ENCODE results near the gene SURF4. TPM values are rescaled to one million over a fixed set of nuclear protein-coding genes. Genes with fewer than 3 reads are reported as not detected.
"Not testable (repeated sequence)": the region's sequence is repeated elsewhere in the genome, so short reads cannot be mapped to it uniquely, and the experiment has no call there.

The SURF4 gene
- total RNA-seq, 1 donor, result 275 TPM

DNA sequence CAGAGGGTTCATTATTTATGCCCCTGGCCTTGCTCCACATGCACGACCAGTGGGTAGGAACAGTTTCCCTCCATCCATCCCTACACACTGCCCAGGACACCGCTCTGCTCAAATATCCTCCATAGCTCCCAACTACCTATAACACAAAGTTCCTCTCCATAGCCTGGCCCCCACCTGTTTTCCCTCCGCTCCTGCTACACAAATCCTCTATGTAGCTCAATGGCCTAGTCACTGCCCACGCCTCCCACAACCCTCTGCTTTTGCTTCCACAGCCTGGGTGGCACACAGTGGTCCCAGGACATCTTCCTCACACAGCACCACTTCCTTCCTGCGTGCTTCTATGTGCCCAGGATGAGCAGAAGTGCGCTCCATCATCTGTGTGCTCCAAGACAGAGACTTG is 21.5 kb upstream of the SURF4 start:
- TF ChIP-seq, protein P1, sequence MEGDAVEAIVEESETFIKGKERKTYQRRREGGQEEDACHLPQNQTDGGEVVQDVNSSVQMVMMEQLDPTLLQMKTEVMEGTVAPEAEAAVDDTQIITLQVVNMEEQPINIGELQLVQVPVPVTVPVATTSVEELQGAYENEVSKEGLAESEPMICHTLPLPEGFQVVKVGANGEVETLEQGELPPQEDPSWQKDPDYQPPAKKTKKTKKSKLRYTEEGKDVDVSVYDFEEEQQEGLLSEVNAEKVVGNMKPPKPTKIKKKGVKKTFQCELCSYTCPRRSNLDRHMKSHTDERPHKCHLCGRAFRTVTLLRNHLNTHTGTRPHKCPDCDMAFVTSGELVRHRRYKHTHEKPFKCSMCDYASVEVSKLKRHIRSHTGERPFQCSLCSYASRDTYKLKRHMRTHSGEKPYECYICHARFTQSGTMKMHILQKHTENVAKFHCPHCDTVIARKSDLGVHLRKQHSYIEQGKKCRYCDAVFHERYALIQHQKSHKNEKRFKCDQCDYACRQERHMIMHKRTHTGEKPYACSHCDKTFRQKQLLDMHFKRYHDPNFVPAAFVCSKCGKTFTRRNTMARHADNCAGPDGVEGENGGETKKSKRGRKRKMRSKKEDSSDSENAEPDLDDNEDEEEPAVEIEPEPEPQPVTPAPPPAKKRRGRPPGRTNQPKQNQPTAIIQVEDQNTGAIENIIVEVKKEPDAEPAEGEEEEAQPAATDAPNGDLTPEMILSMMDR (IDR thresholded peaks at IDR 0.05; ENCODE audit: insufficient read depth, low read length), result no peak
- no peak for DNase-seq (ENCODE audit: low read depth)
- no peak overlapping the region for H3K4me3 ChIP-seq (ENCODE audit: low read depth, low read length)

DNA sequence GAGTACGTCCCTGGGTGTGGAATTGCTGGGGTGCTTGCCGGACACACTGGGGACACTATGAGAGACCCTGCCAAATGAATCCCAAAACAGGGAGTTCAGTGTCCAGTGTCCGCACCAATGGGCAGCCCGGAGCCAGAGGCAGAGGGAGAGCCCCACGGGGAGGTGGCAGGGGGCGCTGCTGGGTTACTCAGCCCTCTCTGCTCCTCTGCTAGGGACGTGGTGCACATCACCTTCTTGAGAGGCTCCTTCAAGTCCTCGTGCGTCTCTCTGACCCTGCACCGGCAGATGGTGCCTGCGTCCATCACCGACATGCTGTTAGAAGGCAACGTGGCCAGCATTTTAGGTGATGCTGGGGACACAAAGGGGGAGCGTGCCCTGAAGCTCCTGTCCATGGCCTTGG is 21.1 kb upstream of the SURF4 start:
- H3K4me3 ChIP-seq (ENCODE audit: low read depth, low read length), result no peak overlapping the region
- no peak for DNase-seq (ENCODE audit: low read depth)
- TF ChIP-seq, protein P1 (IDR thresholded peaks at IDR 0.05; ENCODE audit: insufficient read depth, low read length), result no peak

DNA sequence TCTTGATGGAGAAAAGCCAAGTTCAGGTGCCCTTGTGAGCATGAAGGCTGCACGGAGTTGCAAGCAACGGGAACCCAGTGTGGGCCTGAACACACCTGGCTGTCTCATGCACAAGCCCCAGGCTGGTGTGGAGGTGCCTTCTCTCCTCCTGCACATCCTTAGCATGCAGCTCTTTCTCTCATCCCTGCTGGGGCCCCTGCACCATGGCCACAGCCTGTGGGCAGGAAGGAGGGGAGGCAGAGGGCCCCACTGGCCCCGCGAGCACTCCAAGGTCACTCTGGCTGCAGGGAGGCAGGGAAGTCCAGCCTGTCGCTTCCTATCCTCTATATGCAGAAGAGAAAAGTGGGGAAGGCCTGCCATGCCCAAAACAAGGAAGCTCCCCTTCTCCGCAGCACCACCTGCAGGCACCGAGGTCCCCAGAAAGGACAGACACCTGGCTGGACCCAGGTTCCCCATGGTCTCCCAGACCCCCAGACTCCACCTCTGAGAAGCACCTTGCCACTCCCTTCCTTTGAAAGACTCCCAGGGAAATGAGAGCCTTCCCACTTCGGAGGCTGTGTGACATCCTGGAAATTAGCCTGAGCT is 18.9 kb upstream of the SURF4 start:
- TF ChIP-seq, protein P1 (IDR thresholded peaks at IDR 0.05; ENCODE audit: insufficient read depth, low read length), result no peak
- DNase-seq (ENCODE audit: low read depth), result no peak
- no peak overlapping the region for H3K4me3 ChIP-seq (ENCODE audit: low read depth, low read length)

DNA sequence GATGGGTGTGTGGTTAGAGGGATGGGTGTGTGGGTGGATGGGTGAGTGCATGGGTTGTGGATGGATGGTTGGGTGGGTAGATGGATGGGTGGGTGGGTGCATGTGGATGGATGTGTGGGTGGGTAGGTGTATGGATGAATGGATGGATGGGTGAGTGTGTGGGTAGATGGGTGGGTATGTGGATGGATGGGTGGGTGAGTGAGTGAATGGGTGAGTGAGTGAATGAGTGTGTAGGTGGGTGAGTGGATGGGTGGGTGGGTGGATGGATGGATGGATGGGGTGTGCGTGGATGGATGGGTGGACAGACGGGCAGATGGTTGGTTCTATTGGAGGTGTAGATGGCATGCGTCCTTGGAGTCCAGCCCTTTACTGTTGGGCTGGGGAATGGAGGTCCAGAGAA is 17.5 kb upstream of the SURF4 start:
- TF ChIP-seq, protein P1 (IDR thresholded peaks at IDR 0.05; ENCODE audit: insufficient read depth, low read length), result no peak
- H3K4me3 ChIP-seq (ENCODE audit: low read depth, low read length), result no peak overlapping the region
- DNase-seq (ENCODE audit: low read depth), result no peak

DNA sequence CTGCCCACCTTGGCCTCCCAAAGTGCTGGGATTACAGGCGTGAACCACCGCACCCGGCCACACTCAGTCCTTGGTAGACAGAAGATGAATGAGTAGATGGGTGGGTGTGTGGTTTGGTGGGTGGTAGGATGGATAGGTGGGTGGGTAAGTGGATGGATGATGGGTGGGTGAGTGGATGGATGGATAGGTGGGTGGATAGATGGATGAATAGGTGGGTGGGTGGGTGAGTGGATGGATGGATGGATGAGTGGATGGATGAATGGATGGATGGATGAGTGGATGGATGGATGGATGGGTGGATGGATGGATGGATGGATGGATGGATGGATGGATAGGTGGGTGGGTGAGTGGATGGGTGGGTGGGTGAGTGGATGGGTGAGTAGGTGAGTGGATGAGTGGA is 16.4 kb upstream of the SURF4 start:
- not testable (repeated sequence) for DNase-seq (ENCODE audit: low read depth); H3K4me3 ChIP-seq (ENCODE audit: low read depth, low read length)

DNA sequence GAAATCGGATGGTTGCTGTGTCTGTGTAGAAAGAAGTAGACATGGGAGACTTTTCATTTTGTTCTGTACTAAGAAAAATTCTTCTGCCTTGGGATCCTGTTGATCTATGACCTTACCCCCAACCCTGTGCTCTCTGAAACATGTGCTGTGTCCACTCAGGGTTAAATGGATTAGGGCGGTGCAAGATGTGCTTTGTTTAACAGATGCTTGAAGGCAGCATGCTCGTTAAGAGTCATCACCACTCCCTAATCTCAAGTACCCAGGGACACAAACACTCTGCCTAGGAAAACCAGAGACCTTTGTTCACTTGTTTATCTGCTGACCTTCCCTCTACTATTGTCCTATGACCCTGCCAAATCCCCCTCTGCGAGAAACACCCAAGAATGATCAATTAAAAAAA is 15.6 kb upstream of the SURF4 start:
- H3K4me3 ChIP-seq (ENCODE audit: low read depth, low read length); DNase-seq (ENCODE audit: low read depth): not testable (repeated sequence)

DNA sequence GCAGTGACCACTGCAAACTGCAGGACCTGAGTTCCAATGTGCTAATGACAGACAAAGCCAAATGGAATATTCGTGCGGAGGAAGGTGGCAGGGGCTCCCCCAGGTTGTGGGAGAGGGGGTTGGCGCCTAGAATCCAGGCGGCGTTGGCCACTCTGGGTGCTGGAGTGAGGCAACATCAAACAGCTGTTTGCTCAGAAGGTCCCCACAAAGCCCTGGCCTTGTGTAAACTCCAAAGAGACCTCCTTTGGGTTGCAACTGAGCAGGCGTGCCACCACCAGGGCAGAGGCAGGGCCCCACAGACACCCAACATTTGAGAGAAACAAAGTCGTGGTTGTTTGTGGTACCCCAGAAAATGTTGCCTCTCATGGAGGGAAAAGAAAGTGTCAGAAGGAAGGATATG is 14.9 kb upstream of the SURF4 start:
- H3K4me3 ChIP-seq (ENCODE audit: low read depth, low read length), result no peak overlapping the region
- TF ChIP-seq, protein P1 (IDR thresholded peaks at IDR 0.05; ENCODE audit: insufficient read depth, low read length), result no peak
- DNase-seq (ENCODE audit: low read depth), result no peak

DNA sequence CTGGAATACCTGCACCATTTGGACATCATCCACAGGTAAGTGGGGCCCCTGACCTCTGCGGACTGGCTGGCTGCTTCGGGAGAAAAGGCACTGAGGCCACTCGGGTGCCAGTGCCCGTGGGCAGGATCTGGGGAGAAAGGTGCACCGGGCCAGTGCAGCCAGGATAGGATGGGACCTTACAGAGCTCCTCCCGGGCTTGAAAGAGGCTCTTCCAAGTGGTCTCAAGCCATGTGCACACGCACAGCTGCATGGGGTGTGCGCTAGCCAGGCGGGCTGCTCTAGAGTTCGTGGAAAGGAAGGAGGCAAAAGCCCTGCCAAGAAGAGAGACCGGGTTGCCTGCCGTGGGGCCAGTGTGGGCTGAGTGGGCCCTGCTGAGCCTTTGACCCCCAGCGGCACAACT is 13.7 kb upstream of the SURF4 start:
- TF ChIP-seq, protein P1 (IDR thresholded peaks at IDR 0.05; ENCODE audit: insufficient read depth, low read length), result no peak
- DNase-seq (ENCODE audit: low read depth), result no peak
- no peak overlapping the region for H3K4me3 ChIP-seq (ENCODE audit: low read depth, low read length)
